Uterus (tissue), 4 donors: ENCODE data around the gene KCNC1. TPM values are rescaled to one million over a fixed set of nuclear protein-coding genes. Genes with fewer than 3 reads are reported as not detected.

Source experiments
- DNase-seq, 2 donors: peaks; one replicate each; pipeline ENCODE4 v3.0.0-alpha.2; 2019 to 2020
- H3K27ac ChIP-seq, 2 donors: fragments of 200-600 bp; sonication (generic); 1 replicate in 1 of 2; 2 replicates in 1 of 2; pipeline ENCODE4 v1.5.1; 2016 to 2018
- H3K27me3 ChIP-seq, 2 donors: fragments of 200-600 bp; sonication (generic); one replicate each; pipeline ENCODE4 v1.5.1; 2018 to 2019; ENCODE audit warnings: control low read depth in 1 of 2
- H3K36me3 ChIP-seq, 2 donors: fragments of 200-600 bp; sonication (generic); one replicate each; pipeline ENCODE4 v1.5.1; 2019; ENCODE audit warnings: control low read depth in 1 of 2
- H3K4me1 ChIP-seq, 2 donors: fragments of 200-600 bp; sonication (generic); one replicate each; pipeline ENCODE4 v1.5.1; 2018 to 2019; ENCODE audit warnings: control low read depth in 1 of 2
- H3K4me3 ChIP-seq, 2 donors: fragments of 200-600 bp; sonication (generic); 1 replicate in 1 of 2; 2 replicates in 1 of 2; pipeline ENCODE4 v1.5.1; 2018 to 2019; ENCODE audit warnings: mild to moderate bottlenecking in 1 of 2
- H3K9me3 ChIP-seq, 2 donors: fragments of 200-600 bp; sonication (generic); one replicate each; pipeline ENCODE4 v1.5.1; 2019; ENCODE audit warnings: control low read depth in 1 of 2
- CTCF ChIP-seq, 4 experiments: fragments of 200-600 bp in 2 of 4; fragments of 450-650 bp in 2 of 4; sonication (generic) in 2 of 4; IDR thresholded peaks; one replicate each; pipeline ENCODE4 v1.5.1; 2016 to 2019; ENCODE audit warnings: antibody characterized with exemption in 4 of 4, mild to moderate bottlenecking in 2 of 4, moderate library complexity in 1 of 4
- POLR2A ChIP-seq, 2 donors: fragments of 450-650 bp; IDR thresholded peaks; one replicate each; pipeline ENCODE4 v1.6.1; 2016; ENCODE audit warnings: antibody characterized with exemption in 2 of 2, mild to moderate bottlenecking in 1 of 2, moderate library complexity in 1 of 2
- intact Hi-C: fragments of 100-400 bp; cut with DNase I; formaldehyde crosslinking; loops from one replicate; pipeline ENCODE4 v1.15.1; 2023; ENCODE audit warnings: low total_unique reads
- total RNA-seq, 4 donors: library from RNA; depleted of rRNA in 3 of 4; stranded (reverse); fragments of >200 nt in 3 of 4; gene quantifications; one replicate each; pipeline versions ENCODE4 v1.1.0 to v1.2.4, GENCODE V29; 2014 to 2023
- donor health status: DM: yes; HTN: yes; CAD: no.

KCNC1 gene
- total RNA-seq, 4 donors from 2014 or later = 0.41 TPM; not detected in 3

- Histone ChIP-seq H3K9me3 (no peaks in the 10 kb centered on the region), H3K27me3 (no peaks in the 10 kb centered on the region), H3K4me3 (no peak overlapping the region), H3K4me1 (peaks cover 0 to 6% of the 10 kb centered on the region in 2 donors), H3K27ac (no peak overlapping the region), H3K36me3 (no peaks in the 10 kb centered on the region)
- DNase-seq = no peak
- intact Hi-C loops = no loop called here
- TF ChIP-seq POLR2A (IDR thresholded peaks at IDR 0.05) (no peak), CTCF (IDR thresholded peaks at IDR 0.05) (no peak)
Measured at GRCh38 chr11:17810041-17810440, 75.5 kb downstream of the KCNC1 start.

GRCh38 chr11:17810746-17811145 lies 76.2 kb downstream of the KCNC1 start:
- Histone ChIP-seq H3K9me3 (no peaks in the 10 kb centered on the region), H3K4me1 (peaks cover 0 to 6% of the 10 kb centered on the region in 2 donors), H3K36me3 (no peaks in the 10 kb centered on the region), H3K27ac (no peak overlapping the region), H3K4me3 (no peak overlapping the region), H3K27me3 (no peaks in the 10 kb centered on the region)
- peak in 1 of 2 donors; percentile 16 for DNase-seq
- TF ChIP-seq CTCF (IDR thresholded peaks at IDR 0.05) (no peak), POLR2A (IDR thresholded peaks at IDR 0.05) (no peak)
- intact Hi-C loops = no loop called here

- Histone ChIP-seq H3K27ac (no peak overlapping the region), H3K4me3 (no peak overlapping the region), H3K4me1 (peaks cover 0 to 6% of the 10 kb centered on the region in 2 donors), H3K27me3 (no peaks in the 10 kb centered on the region), H3K36me3 (no peaks in the 10 kb centered on the region), H3K9me3 (no peaks in the 10 kb centered on the region)
- intact Hi-C loops = no loop called here
- TF ChIP-seq POLR2A (IDR thresholded peaks at IDR 0.05) = no peak
- TF ChIP-seq CTCF (IDR thresholded peaks at IDR 0.05) = no peak
- no peak for DNase-seq
Measured at GRCh38 chr11:17811352-17811751, 76.8 kb downstream of the KCNC1 start.

GRCh38 chr11:17812091-17812864 lies 77.7 kb downstream of the KCNC1 start:
- DNase-seq = no peak
- no peak for TF ChIP-seq POLR2A (IDR thresholded peaks at IDR 0.05)
- no peak for TF ChIP-seq CTCF (IDR thresholded peaks at IDR 0.05)
- Histone ChIP-seq H3K4me3 (no peak overlapping the region), H3K4me1 (peaks cover 0 to 6% of the 10 kb centered on the region in 2 donors), H3K27me3 (no peaks in the 10 kb centered on the region), H3K27ac (peak overlapping the region in 1 of 2 donors; percentile 47), H3K36me3 (no peaks in the 10 kb centered on the region), H3K9me3 (no peaks in the 10 kb centered on the region)
- intact Hi-C loops = no loop called here

- Histone ChIP-seq H3K27me3 (no peaks in the 10 kb centered on the region), H3K4me3 (no peak overlapping the region), H3K36me3 (no peaks in the 10 kb centered on the region), H3K4me1 (peaks cover 0 to 6% of the 10 kb centered on the region in 2 donors), H3K9me3 (no peaks in the 10 kb centered on the region), H3K27ac (peak overlapping the region in 1 of 2 donors; percentile 47)
- TF ChIP-seq CTCF (IDR thresholded peaks at IDR 0.05) (no peak), POLR2A (IDR thresholded peaks at IDR 0.05) (no peak)
- no peak for DNase-seq
- intact Hi-C loops = no loop called here
Measured at GRCh38 chr11:17812865-17813187, 78.2 kb downstream of the KCNC1 start.
